Esophagus muscularis mucosa (tissue), 4 donors: ENCODE data around the gene SLC4A9.

Experiments used
- CTCF ChIP-seq, 3 experiments: fragments of 200-600 bp in 2 of 3; fragments of 450-650 bp in 1 of 3; sonication (generic) in 2 of 3; IDR thresholded peaks; one replicate each; pipeline ENCODE4 v1.5.1; 2017 to 2019; ENCODE audit warnings: antibody characterized with exemption in 3 of 3, mild to moderate bottlenecking in 2 of 3, moderate library complexity in 1 of 3
- EP300 ChIP-seq: sonication (generic); formaldehyde crosslinking; IDR thresholded peaks from one replicate; pipeline ENCODE4 v1.6.1; 2017; ENCODE audit warnings: antibody characterized with exemption
- POLR2A ChIP-seq: fragments of 450-650 bp; IDR thresholded peaks from one replicate; pipeline ENCODE4 v1.6.1; 2017; ENCODE audit warnings: antibody characterized with exemption, moderate library complexity, mild to moderate bottlenecking, low read depth
- POLR2AphosphoS5 ChIP-seq, 2 donors: sonication (generic); formaldehyde crosslinking; IDR thresholded peaks; one replicate each; pipeline ENCODE4 v1.6.1; 2017; ENCODE audit warnings: antibody characterized with exemption in 2 of 2

GRCh38 chr5:140338908-140339307 lies 21.1 kb upstream of the SLC4A9 start:
- TF ChIP-seq POLR2AphosphoS5 (IDR thresholded peaks at IDR 0.05) = no peak
- TF ChIP-seq POLR2A = no peak
- TF ChIP-seq EP300 = no peak
- TF ChIP-seq CTCF (IDR thresholded peaks at IDR 0.05) = no peak
